Putamen (tissue), 1 donor: ENCODE results near the gene RGL2.
"Not testable (repeated sequence)": the region's sequence is repeated elsewhere in the genome, so short reads cannot be mapped to it uniquely, and the experiment has no call there.

Experiments used
- DNase-seq: peaks from one replicate; pipeline ENCODE4 v3.0.0-alpha.2; 2016; ENCODE audit warnings: low spot score

Gene RGL2

GRCh38 chr6:33298773-33299236 is at the start of gene RGL2:
Gene RGL2 (minus strand): TSS chr6:33298942. CDS start chr6:33298610, 332 bp downstream.
- DNase-seq = peak; percentile 83

- DNase-seq = no peak
These were observed 49.1 kb upstream of the RGL2 start for GRCh38 chr6:33347816-33348215.

GRCh38 chr6:33346972-33347371 is 48.2 kb upstream of the RGL2 start:
- DNase-seq = not testable (repeated sequence)

GRCh38 chr6:33344701-33345697 is 46.3 kb upstream of the RGL2 start:
- peak; percentile 29 for DNase-seq

GRCh38 chr6:33343953-33344611 is 45.3 kb upstream of the RGL2 start:
- DNase-seq = no peak

GRCh38 chr6:33343606-33343952 is 44.8 kb upstream of the RGL2 start:
- not testable (repeated sequence) for DNase-seq

- no peak for DNase-seq
These were observed 40.5 kb upstream of the RGL2 start for GRCh38 chr6:33339193-33339592.

GRCh38 chr6:33336495-33336894 is 37.8 kb upstream of the RGL2 start:
- no peak for DNase-seq

GRCh38 chr6:33335916-33336315 is 37.2 kb upstream of the RGL2 start:
- no peak for DNase-seq

- DNase-seq = no peak
These were observed 34.9 kb upstream of the RGL2 start for GRCh38 chr6:33333666-33334065.

- no peak for DNase-seq
These were observed 32.0 kb upstream of the RGL2 start for GRCh38 chr6:33330736-33331135.

GRCh38 chr6:33329058-33329457 is 30.3 kb upstream of the RGL2 start:
- no peak for DNase-seq

- DNase-seq = no peak
These were observed 25.4 kb upstream of the RGL2 start for GRCh38 chr6:33324125-33324524.

GRCh38 chr6:33323623-33323948 is 24.8 kb upstream of the RGL2 start:
- no peak for DNase-seq

GRCh38 chr6:33321227-33321626 is 22.5 kb upstream of the RGL2 start:
- no peak for DNase-seq

- no peak for DNase-seq
These were observed 21.8 kb upstream of the RGL2 start for GRCh38 chr6:33320315-33321181.

GRCh38 chr6:33319939-33320314 is 21.2 kb upstream of the RGL2 start:
- DNase-seq = no peak

- no peak for DNase-seq
These were observed 19.8 kb upstream of the RGL2 start for GRCh38 chr6:33318426-33319073.

- DNase-seq = peak; percentile 98
These were observed 19.1 kb upstream of the RGL2 start, which contains the start of gene ZBTB22 for GRCh38 chr6:33317669-33318425. Gene ZBTB22 (minus strand): TSS chr6:33317744. CDS start chr6:33316916, 828 bp downstream.

- DNase-seq = no peak
These were observed 18.6 kb upstream of the RGL2 start for GRCh38 chr6:33317419-33317668.
